ENCODE measurements around the gene CREB5. TPM values are rescaled to one million over a fixed set of nuclear protein-coding genes. Genes with fewer than 3 reads are reported as not detected.
A peak's percentile ranks its signal among the peaks of the same experiment; 100 is the strongest.

The CREB5 gene
- total and polyA plus RNA-seq, 2 experiments from 2014 or later: 2.4 to 4.4 TPM

- Histone ChIP-seq H2AFZ (no peak overlapping the region), H3F3A (replicated peaks; ENCODE audit: low read depth) (no peaks in the 10 kb centered on the region), H3K27me3 (ENCODE audit: insufficient read depth) (no peaks in the 10 kb centered on the region), H3K4me1 (ENCODE audit: insufficient read depth) (peaks cover 13% of the 10 kb centered on the region), H3K9me2 (ENCODE audit: insufficient read depth) (0 out of 2 replicates have a peak, but pooled peaks cover 3% of the 10 kb centered on the region), H3K4me3 (no peak overlapping the region), H3K4me2 (peak overlapping the region; percentile 33), H4K20me1 (replicated peaks; ENCODE audit: insufficient read depth) (no peaks in the 10 kb centered on the region), H3K27ac (ENCODE audit: low read depth) (no peak overlapping the region), H3K79me2 (replicated peaks; ENCODE audit: insufficient read depth) (no peaks in the 10 kb centered on the region), H3K36me3 (ENCODE audit: insufficient read depth) (no peaks in the 10 kb centered on the region)
- ATAC-seq (no peak; the same call in 1 of the 3 replicates), DNase-seq (ENCODE audit: low spot score) (no peak)
- Mint-ChIP-seq H3K9me3 (no peaks in the 10 kb centered on the region), H3K4me1 (peaks cover 15% of the 10 kb centered on the region), H3K36me3 (ENCODE audit: low read depth) (no peaks in the 10 kb centered on the region), H3K4me3 (no peak overlapping the region), H3K27ac (no peak overlapping the region), H3K27me3 (ENCODE audit: insufficient read depth, low read depth, poor library complexity) (peaks cover 6% of the 10 kb centered on the region)
- TF ChIP-seq POLR2AphosphoS5 (IDR thresholded peaks at IDR 0.05; ENCODE audit: low read depth): no peak
- no peak for TF ChIP-seq JUNB (IDR thresholded peaks at IDR 0.05; ENCODE audit: unreplicated experiment)
- TF ChIP-seq STAT1 (IDR thresholded peaks at IDR 0.05; ENCODE audit: unreplicated experiment): no peak
- TF ChIP-seq ZNF114 (CRISPR knock-in tag; IDR thresholded peaks at IDR 0.05): no peak
- no peak for TF ChIP-seq ZNF462 (CRISPR knock-in tag; IDR thresholded peaks at IDR 0.05)
Measured at GRCh38 chr7:28643188-28643569, 230.9 kb downstream of the CREB5 start.

- Histone ChIP-seq H3K4me1 (ENCODE audit: insufficient read depth) (peaks cover 13% of the 10 kb centered on the region), H3K79me2 (replicated peaks; ENCODE audit: insufficient read depth) (no peaks in the 10 kb centered on the region), H2AFZ (peak overlapping the region; percentile 74; the same call in 1 of the 2 replicates), H4K20me1 (replicated peaks; ENCODE audit: insufficient read depth) (no peaks in the 10 kb centered on the region), H3K36me3 (ENCODE audit: insufficient read depth) (no peaks in the 10 kb centered on the region), H3K27me3 (ENCODE audit: insufficient read depth) (no peaks in the 10 kb centered on the region), H3K9me2 (ENCODE audit: insufficient read depth) (0 out of 2 replicates have a peak, but pooled peaks cover 3% of the 10 kb centered on the region), H3K27ac (ENCODE audit: low read depth) (no peak overlapping the region), H3K4me3 (no peak overlapping the region), H3F3A (replicated peaks; ENCODE audit: low read depth) (no peaks in the 10 kb centered on the region), H3K4me2 (peak overlapping the region; percentile 53)
- H3K4me3 Mint-ChIP-seq: no peak overlapping the region
- DNase-seq (ENCODE audit: low spot score) (peak; percentile 56), ATAC-seq (peak; percentile 56)
- H3K27me3 Mint-ChIP-seq (ENCODE audit: insufficient read depth, low read depth, poor library complexity): peaks cover 6% of the 10 kb centered on the region
- no peaks in the 10 kb centered on the region for H3K9me3 Mint-ChIP-seq
- H3K27ac Mint-ChIP-seq: no peak overlapping the region
- H3K36me3 Mint-ChIP-seq (ENCODE audit: low read depth): no peaks in the 10 kb centered on the region
- peaks cover 15% of the 10 kb centered on the region for H3K4me1 Mint-ChIP-seq
- no peak for TF ChIP-seq JUNB (IDR thresholded peaks at IDR 0.05; ENCODE audit: unreplicated experiment)
- no peak for TF ChIP-seq CREB1 (CRISPR knock-in tag; IDR thresholded peaks at IDR 0.05; ENCODE audit: low read depth)
- no peak for TF ChIP-seq NANOG (IDR thresholded peaks at IDR 0.05; ENCODE audit: borderline replicate concordance)
- no peak for TF ChIP-seq EZH2phosphoT487 (IDR thresholded peaks at IDR 0.05; ENCODE audit: unreplicated experiment)
- TF ChIP-seq CTCF (conservative IDR thresholded peaks at IDR 0.05; ENCODE audit: low read depth in 2 of 2): no peak
- TF ChIP-seq STAT1 (IDR thresholded peaks at IDR 0.05; ENCODE audit: unreplicated experiment): no peak
- TF ChIP-seq POLR2AphosphoS5 (IDR thresholded peaks at IDR 0.05; ENCODE audit: low read depth): no peak
- no peak for TF ChIP-seq ZNF114 (CRISPR knock-in tag; IDR thresholded peaks at IDR 0.05)
- TF ChIP-seq ZNF331 (CRISPR knock-in tag; IDR thresholded peaks at IDR 0.05; ENCODE audit: low read depth): no peak
Measured at GRCh38 chr7:28643584-28644340, 231.4 kb downstream of the CREB5 start.
